Thoracic aorta (tissue), 2 donors: ENCODE measurements around the gene ZDHHC18. TPM values are rescaled to one million over a fixed set of nuclear protein-coding genes. Genes with fewer than 3 reads are reported as not detected.

ENCODE experiments used
- ATAC-seq: fragments of 150-250 bp; one replicate; pipeline ENCODE4 v1.8.0; 2017; ENCODE audit warnings: low read depth; ENCODE audit not compliant: insufficient number of reproducible peaks, low FRiP score
- DNase-seq: peaks from one replicate; pipeline ENCODE4 v3.0.0-alpha.2; 2020; ENCODE audit warnings: low spot score
- H3K27ac ChIP-seq, 2 donors: fragments of 200-600 bp; sonication (generic); 1 replicate in 1 of 2; 2 replicates in 1 of 2; pipeline ENCODE4 v1.5.1; 2016; ENCODE audit warnings: mild to moderate bottlenecking in 2 of 2, moderate library complexity in 2 of 2
- H3K27me3 ChIP-seq: fragments of 200-600 bp; sonication (generic); replicated peaks from 2 replicates; pipeline ENCODE4 v1.6.0; 2016; ENCODE audit warnings: mild to moderate bottlenecking; ENCODE audit not compliant: insufficient read depth
- H3K36me3 ChIP-seq: fragments of 200-600 bp; sonication (generic); one replicate; pipeline ENCODE4 v1.5.1; 2016
- H3K4me1 ChIP-seq, 2 donors: fragments of 200-600 bp; sonication (generic); 1 replicate in 1 of 2; 2 replicates in 1 of 2; pipeline versions ENCODE4 v1.5.1 to v1.6.0; 2016; ENCODE audit warnings: low read depth in 2 of 2, mild to moderate bottlenecking in 1 of 2; ENCODE audit not compliant: control insufficient read depth in 1 of 2
- H3K4me3 ChIP-seq: fragments of 200-600 bp; sonication (generic); 2 replicates; pipeline ENCODE4 v1.5.1; 2016; ENCODE audit warnings: mild to moderate bottlenecking
- H3K9me3 ChIP-seq: fragments of 200-600 bp; sonication (generic); 2 replicates; pipeline ENCODE4 v1.5.1; 2016
- CTCF ChIP-seq: fragments of 200-600 bp; sonication (generic); IDR thresholded peaks from one replicate; pipeline ENCODE4 v1.5.1; 2019; ENCODE audit warnings: antibody characterized with exemption
- total RNA-seq, 2 donors: library from RNA; depleted of rRNA; stranded (reverse); fragments of >200 nt; gene quantifications; one replicate each; pipeline versions ENCODE4 v1.1.0 to v1.2.3, GENCODE V29; 2016

ZDHHC18 gene
- total RNA-seq, 2 donors from 2014 or later, result 13.3 to 29.9 TPM

GRCh38 chr1:26788836-26789611 is 37.5 kb upstream of the ZDHHC18 start:
- H3K4me1 ChIP-seq, result peaks cover 20 to 31% of the 10 kb centered on the region in 2 donors
- H3K4me3 ChIP-seq, result peak overlapping the region; percentile 85
- ATAC-seq (peak; percentile 41), DNase-seq (peak; percentile 51)
- H3K27ac ChIP-seq, result peak overlapping the region; percentile 99 to 100
- H3K9me3 ChIP-seq, result no peaks in the 10 kb centered on the region
- TF ChIP-seq CTCF, result peak; percentile 93
- H3K27me3 ChIP-seq, result no peaks in the 10 kb centered on the region
- peaks cover 2% of the 10 kb centered on the region for H3K36me3 ChIP-seq

GRCh38 chr1:26789612-26789865 is 36.9 kb upstream of the ZDHHC18 start:
- TF ChIP-seq CTCF, result no peak
- ATAC-seq (no peak), DNase-seq (no peak)
- peaks cover 17 to 26% of the 10 kb centered on the region in 2 donors for H3K4me1 ChIP-seq
- H3K27ac ChIP-seq, result no peak overlapping the region
- H3K4me3 ChIP-seq, result no peak overlapping the region
- H3K36me3 ChIP-seq, result peaks cover 7% of the 10 kb centered on the region
- no peaks in the 10 kb centered on the region for H3K9me3 ChIP-seq
- H3K27me3 ChIP-seq, result no peaks in the 10 kb centered on the region

GRCh38 chr1:26789931-26790330 is 36.6 kb upstream of the ZDHHC18 start:
- peaks cover 11% of the 10 kb centered on the region for H3K36me3 ChIP-seq
- no peak for TF ChIP-seq CTCF
- peaks cover 17 to 25% of the 10 kb centered on the region in 2 donors for H3K4me1 ChIP-seq
- H3K9me3 ChIP-seq, result no peaks in the 10 kb centered on the region
- ATAC-seq (no peak), DNase-seq (no peak)
- no peaks in the 10 kb centered on the region for H3K27me3 ChIP-seq
- H3K27ac ChIP-seq, result no peak overlapping the region
- no peak overlapping the region for H3K4me3 ChIP-seq

GRCh38 chr1:26790551-26790953 is 35.9 kb upstream of the ZDHHC18 start:
- ATAC-seq, result no peak
- Histone ChIP-seq H3K27me3 (no peaks in the 10 kb centered on the region), H3K27ac (no peak overlapping the region), H3K4me1 (peaks cover 17 to 24% of the 10 kb centered on the region in 2 donors), H3K36me3 (peaks cover 15% of the 10 kb centered on the region), H3K9me3 (no peaks in the 10 kb centered on the region), H3K4me3 (no peak overlapping the region)
- TF ChIP-seq CTCF, result no peak
- no peak for DNase-seq

GRCh38 chr1:26791148-26791547 is 35.3 kb upstream of the ZDHHC18 start:
- H3K4me3 ChIP-seq, result no peak overlapping the region
- no peaks in the 10 kb centered on the region for H3K9me3 ChIP-seq
- ATAC-seq (no peak), DNase-seq (no peak)
- no peak for TF ChIP-seq CTCF
- H3K36me3 ChIP-seq, result peaks cover 15% of the 10 kb centered on the region
- peaks cover 11 to 18% of the 10 kb centered on the region in 2 donors for H3K4me1 ChIP-seq
- no peaks in the 10 kb centered on the region for H3K27me3 ChIP-seq
- no peak overlapping the region for H3K27ac ChIP-seq
